SK-N-SH treated with all-trans-retinoic acid at 6 μM for 48 hours (cell line): ENCODE data around the gene APOBEC3C.
"Not testable (repeated sequence)": the region's sequence is repeated elsewhere in the genome, so short reads cannot be mapped to it uniquely, and the experiment has no call there.

Source experiments
- BACH2 ChIP-seq: fragments of 250-450 bp; sonication (Bioruptor Pico); IDR thresholded peaks from 2 replicates; pipeline ENCODE4 v1.9.0; 2021; ENCODE audit warnings: mild to moderate bottlenecking, borderline replicate concordance
- OSR1 ChIP-seq: fragments of 250-450 bp; sonication (Bioruptor Pico); IDR thresholded peaks from 2 replicates; pipeline ENCODE4 v1.8.0; 2022; ENCODE audit warnings: moderate library complexity, mild to moderate bottlenecking, inconsistent platforms
- ZFP3 ChIP-seq: fragments of 250-450 bp; sonication (Bioruptor Pico); IDR thresholded peaks from 2 replicates; pipeline ENCODE4 v1.5.0; 2020; ENCODE audit warnings: mild to moderate bottlenecking, moderate library complexity
- TF ChIP-seq, protein P1 (sequence below): fragments of 250-450 bp; sonication (Bioruptor Pico); IDR thresholded peaks from 2 replicates; pipeline ENCODE4 v1.8.0; 2020; ENCODE audit warnings: mild to moderate bottlenecking, moderate library complexity, borderline replicate concordance

DNA sequence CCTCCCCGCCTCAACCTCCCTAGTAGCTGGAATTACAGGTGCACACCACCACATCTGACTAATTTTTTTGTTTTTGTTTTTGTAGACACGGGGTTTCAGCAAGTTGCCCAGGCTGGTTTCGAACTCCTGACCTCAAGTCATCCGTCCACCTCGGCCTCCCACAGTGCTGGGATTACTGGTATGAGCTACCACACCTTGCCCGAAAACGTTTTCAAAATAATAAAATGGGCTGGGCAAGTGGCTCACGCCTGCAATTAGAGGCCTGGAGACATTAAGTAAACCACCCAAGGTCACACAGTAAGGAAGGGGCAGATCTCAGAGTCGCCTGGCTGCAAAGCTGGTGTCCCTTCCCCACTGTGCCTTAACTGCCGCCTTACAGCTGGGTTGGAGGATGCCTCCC lies 33.5 kb upstream of the APOBEC3C start:
- TF ChIP-seq ZFP3; OSR1 (CRISPR knock-in tag); BACH2 (CRISPR knock-in tag): not testable (repeated sequence)
- TF ChIP-seq, protein P1, sequence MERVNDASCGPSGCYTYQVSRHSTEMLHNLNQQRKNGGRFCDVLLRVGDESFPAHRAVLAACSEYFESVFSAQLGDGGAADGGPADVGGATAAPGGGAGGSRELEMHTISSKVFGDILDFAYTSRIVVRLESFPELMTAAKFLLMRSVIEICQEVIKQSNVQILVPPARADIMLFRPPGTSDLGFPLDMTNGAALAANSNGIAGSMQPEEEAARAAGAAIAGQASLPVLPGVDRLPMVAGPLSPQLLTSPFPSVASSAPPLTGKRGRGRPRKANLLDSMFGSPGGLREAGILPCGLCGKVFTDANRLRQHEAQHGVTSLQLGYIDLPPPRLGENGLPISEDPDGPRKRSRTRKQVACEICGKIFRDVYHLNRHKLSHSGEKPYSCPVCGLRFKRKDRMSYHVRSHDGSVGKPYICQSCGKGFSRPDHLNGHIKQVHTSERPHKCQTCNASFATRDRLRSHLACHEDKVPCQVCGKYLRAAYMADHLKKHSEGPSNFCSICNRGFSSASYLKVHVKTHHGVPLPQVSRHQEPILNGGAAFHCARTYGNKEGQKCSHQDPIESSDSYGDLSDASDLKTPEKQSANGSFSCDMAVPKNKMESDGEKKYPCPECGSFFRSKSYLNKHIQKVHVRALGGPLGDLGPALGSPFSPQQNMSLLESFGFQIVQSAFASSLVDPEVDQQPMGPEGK (CRISPR knock-in tag) = not testable (repeated sequence)
